EH (cell line): Measurements from ENCODE around the gene USP1.

Experiments used
- DNase-seq: peaks from one replicate; pipeline ENCODE4 v3.0.0-alpha.2; 2015; ENCODE audit warnings: low read depth

The USP1 gene

GRCh38 chr1:62484824-62485468 is 48.1 kb downstream of the USP1 start:
- DNase-seq: no peak

- no peak for DNase-seq
Observed at GRCh38 chr1:62487956-62488355, 51.1 kb downstream of the USP1 start.

- DNase-seq: no peak
Observed at GRCh38 chr1:62492521-62492920, 55.7 kb downstream of the USP1 start.

GRCh38 chr1:62493656-62494055 is 56.8 kb downstream of the USP1 start:
- DNase-seq: peak; percentile 5

- DNase-seq: no peak
Observed at GRCh38 chr1:62494137-62494536, 57.3 kb downstream of the USP1 start.

- no peak for DNase-seq
Observed at GRCh38 chr1:62500210-62500609, 63.4 kb downstream of the USP1 start.
